ENCODE measurements around the gene WWOX. TPM values are rescaled to one million over a fixed set of nuclear protein-coding genes. Genes with fewer than 3 reads are reported as not detected.
"Not testable (repeated sequence)": the region's sequence is repeated elsewhere in the genome, so short reads cannot be mapped to it uniquely, and the experiment has no call there.

The WWOX gene
- total and polyA plus RNA-seq, 2 donors: 15.4 to 23.9 TPM

DNA sequence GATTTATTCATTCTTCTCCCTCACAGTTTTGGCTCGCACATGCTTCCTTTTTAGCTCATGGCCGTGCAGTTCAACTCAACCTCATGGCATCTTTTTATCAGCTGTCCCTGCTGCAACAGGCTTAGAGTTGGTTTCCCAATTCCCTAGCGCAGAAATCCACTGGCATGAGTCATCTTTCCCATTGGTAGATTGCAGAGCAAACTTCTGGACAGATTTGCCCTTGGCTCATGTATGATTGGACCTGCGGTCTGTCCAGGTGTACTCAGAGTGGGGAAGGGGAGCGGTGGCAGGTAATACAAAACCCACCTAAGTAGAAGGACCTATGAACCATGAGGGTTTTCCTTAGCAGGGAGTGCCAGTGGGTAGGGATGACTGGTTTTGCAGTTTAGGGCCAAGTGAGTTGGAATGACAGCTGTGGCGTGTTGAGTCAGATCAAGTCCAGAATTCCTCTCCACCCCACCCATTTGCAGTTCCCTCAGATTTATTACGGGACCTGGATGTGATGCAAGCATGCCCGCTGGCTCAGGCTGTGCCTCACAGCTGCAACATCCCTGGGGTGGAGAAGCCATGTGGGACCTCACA lies 584.7 kb downstream of the WWOX start:
- H3K4me1 ChIP-seq (ENCODE audit: control insufficient read depth in 2 of 2, insufficient read depth in 2 of 2, low read length in 2 of 2): no peaks in the 10 kb centered on the region
- WGBS: 92% methylated on average over 8 of the region's 8 CpGs
- no peak overlapping the region for H3K4me3 ChIP-seq (ENCODE audit: low read length in 2 of 2)
- no peak for DNase-seq (ENCODE audit: low read depth in 6 of 9, low spot score in 9 of 9)
- no peaks in the 10 kb centered on the region for H3K27me3 ChIP-seq (ENCODE audit: control insufficient read depth in 2 of 2, insufficient read depth in 1 of 2, low read length in 1 of 2)
- no peaks in the 10 kb centered on the region for H3K9me3 ChIP-seq (ENCODE audit: control insufficient read depth in 2 of 2, insufficient read depth in 1 of 2, low read length in 1 of 2)
- no peaks in the 10 kb centered on the region for H3K36me3 ChIP-seq (ENCODE audit: control insufficient read depth in 2 of 2, insufficient read depth in 2 of 2, low read length in 1 of 2)
- H3K27ac ChIP-seq (ENCODE audit: low read depth in 1 of 2, low read length in 1 of 2): no peak overlapping the region

DNA sequence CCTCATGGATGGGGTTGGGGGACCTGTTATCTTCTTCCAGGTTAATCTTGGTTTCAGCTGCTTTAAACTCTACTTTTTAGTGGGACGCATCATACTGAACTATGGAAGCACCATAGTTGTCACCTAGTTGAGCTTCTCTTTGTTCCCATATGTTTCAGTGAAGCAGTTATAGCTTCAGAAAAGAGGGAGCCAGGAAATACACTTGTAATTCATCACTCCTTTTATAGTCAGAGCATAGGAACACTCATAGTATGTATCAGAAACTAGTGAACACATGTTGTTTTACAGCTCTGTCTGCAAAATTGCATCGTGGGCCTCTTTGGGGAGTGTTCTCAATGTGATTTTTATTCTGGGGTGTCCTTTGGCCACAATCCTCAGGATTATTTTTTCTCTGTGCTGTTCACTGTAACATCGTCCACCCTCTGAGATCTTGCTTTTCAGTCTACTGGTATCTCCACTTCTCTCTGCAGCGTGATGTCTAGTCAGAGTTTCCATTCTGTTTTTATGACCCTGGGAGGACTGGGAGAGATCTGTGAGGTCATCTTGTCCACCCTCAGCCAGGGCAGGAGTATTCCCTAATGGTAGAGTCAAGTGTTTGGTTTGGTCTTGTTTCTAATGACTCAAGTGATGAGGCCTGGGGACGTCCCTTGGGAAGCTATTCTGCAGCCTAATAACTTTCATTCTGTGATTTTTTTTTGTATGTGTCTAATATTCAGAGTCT lies 585.4 kb downstream of the WWOX start:
- WGBS: 95% methylated on average over 5 of the region's 5 CpGs
- no peaks in the 10 kb centered on the region for H3K9me3 ChIP-seq (ENCODE audit: control insufficient read depth in 2 of 2, insufficient read depth in 1 of 2, low read length in 1 of 2)
- H3K4me3 ChIP-seq (ENCODE audit: low read length in 2 of 2): no peak overlapping the region
- H3K4me1 ChIP-seq (ENCODE audit: control insufficient read depth in 2 of 2, insufficient read depth in 2 of 2, low read length in 2 of 2): no peaks in the 10 kb centered on the region
- H3K27me3 ChIP-seq (ENCODE audit: control insufficient read depth in 2 of 2, insufficient read depth in 1 of 2, low read length in 1 of 2): no peaks in the 10 kb centered on the region
- no peak for DNase-seq (ENCODE audit: low read depth in 6 of 9, low spot score in 9 of 9)
- H3K27ac ChIP-seq (ENCODE audit: low read depth in 1 of 2, low read length in 1 of 2): no peak overlapping the region
- no peaks in the 10 kb centered on the region for H3K36me3 ChIP-seq (ENCODE audit: control insufficient read depth in 2 of 2, insufficient read depth in 2 of 2, low read length in 1 of 2)

DNA sequence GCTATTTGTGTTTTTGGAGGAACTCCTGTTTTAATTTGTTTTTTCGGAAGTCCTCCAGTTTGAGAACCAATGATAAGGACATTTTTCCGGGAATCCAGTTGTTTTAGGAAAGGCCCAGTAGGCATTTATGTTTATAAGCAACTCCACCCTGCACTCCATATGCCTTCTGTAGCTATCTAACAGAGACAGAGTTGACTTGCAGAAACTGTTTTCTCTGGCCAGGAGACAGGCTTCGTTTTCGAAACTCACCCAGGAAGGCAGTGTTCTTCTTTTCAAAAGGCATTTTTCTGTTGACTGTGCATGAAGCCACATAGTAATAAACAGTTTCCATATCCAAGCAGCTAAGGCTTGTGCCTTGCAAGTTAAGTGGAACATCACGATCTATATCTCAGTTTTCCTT lies 587.1 kb downstream of the WWOX start:
- H3K27me3 ChIP-seq (ENCODE audit: control insufficient read depth in 2 of 2, insufficient read depth in 1 of 2, low read length in 1 of 2): no peaks in the 10 kb centered on the region
- H3K36me3 ChIP-seq (ENCODE audit: control insufficient read depth in 2 of 2, insufficient read depth in 2 of 2, low read length in 1 of 2): no peaks in the 10 kb centered on the region
- no peak for DNase-seq (ENCODE audit: low read depth in 6 of 9, low spot score in 9 of 9)
- H3K4me3 ChIP-seq (ENCODE audit: low read length in 2 of 2): no peak overlapping the region
- H3K27ac ChIP-seq (ENCODE audit: low read depth in 1 of 2, low read length in 1 of 2): no peak overlapping the region
- no peaks in the 10 kb centered on the region for H3K9me3 ChIP-seq (ENCODE audit: control insufficient read depth in 2 of 2, insufficient read depth in 1 of 2, low read length in 1 of 2)
- WGBS: 89% methylated on average over 5 of the region's 5 CpGs
- no peaks in the 10 kb centered on the region for H3K4me1 ChIP-seq (ENCODE audit: control insufficient read depth in 2 of 2, insufficient read depth in 2 of 2, low read length in 2 of 2)

DNA sequence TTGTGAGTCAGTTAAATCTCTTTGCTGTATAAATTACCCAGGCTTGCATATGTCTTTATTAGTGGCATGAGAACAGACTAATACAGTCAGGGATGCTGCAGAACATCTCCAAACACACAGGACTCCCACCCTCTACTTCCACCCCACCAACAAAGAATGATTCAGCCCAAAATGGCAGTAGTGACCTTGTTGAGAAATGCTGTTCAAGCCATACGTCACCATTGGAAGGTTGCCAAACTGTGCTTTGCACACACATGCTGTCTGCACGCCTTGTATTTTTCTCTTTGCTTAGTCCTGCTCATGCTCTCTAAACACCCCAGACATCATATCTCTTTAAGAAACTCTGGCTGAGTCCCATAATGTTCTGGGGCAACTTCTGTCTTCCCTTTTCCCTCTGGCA lies 589.6 kb downstream of the WWOX start:
- H3K9me3 ChIP-seq (ENCODE audit: control insufficient read depth in 2 of 2, insufficient read depth in 1 of 2, low read length in 1 of 2): no peaks in the 10 kb centered on the region
- H3K36me3 ChIP-seq (ENCODE audit: control insufficient read depth in 2 of 2, insufficient read depth in 2 of 2, low read length in 1 of 2): no peaks in the 10 kb centered on the region
- WGBS: 64% methylated on average over 2 of the region's 2 CpGs
- no peaks in the 10 kb centered on the region for H3K27me3 ChIP-seq (ENCODE audit: control insufficient read depth in 2 of 2, insufficient read depth in 1 of 2, low read length in 1 of 2)
- no peak for DNase-seq (ENCODE audit: low read depth in 6 of 9, low spot score in 9 of 9)
- no peak overlapping the region for H3K27ac ChIP-seq (ENCODE audit: low read depth in 1 of 2, low read length in 1 of 2)
- no peaks in the 10 kb centered on the region for H3K4me1 ChIP-seq (ENCODE audit: control insufficient read depth in 2 of 2, insufficient read depth in 2 of 2, low read length in 2 of 2)
- H3K4me3 ChIP-seq (ENCODE audit: low read length in 2 of 2): no peak overlapping the region

DNA sequence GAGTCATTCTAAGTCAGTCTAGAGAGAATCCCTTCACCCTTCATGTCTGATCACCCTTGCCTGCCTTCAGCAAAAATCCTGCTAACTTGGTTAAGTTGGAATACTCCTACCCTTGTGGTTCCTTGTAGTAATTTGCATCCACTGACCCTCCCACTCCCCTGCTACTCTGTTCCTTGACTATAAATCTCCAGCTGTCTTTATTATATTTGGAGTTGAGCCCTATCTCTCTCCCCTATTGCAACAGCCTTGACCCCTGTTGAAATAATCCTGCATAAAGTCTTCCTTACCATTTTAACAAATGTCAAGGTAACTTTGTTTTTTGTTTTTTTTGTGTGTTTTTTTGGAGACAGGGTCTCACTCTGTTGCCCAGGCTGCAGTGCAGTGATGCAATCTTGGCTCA lies 590.1 kb downstream of the WWOX start:
- Histone ChIP-seq H3K4me3 (ENCODE audit: low read length in 2 of 2) (no peak overlapping the region), H3K36me3 (ENCODE audit: control insufficient read depth in 2 of 2, insufficient read depth in 2 of 2, low read length in 1 of 2) (no peaks in the 10 kb centered on the region), H3K9me3 (ENCODE audit: control insufficient read depth in 2 of 2, insufficient read depth in 1 of 2, low read length in 1 of 2) (no peaks in the 10 kb centered on the region), H3K27ac (ENCODE audit: low read depth in 1 of 2, low read length in 1 of 2) (no peak overlapping the region), H3K4me1 (ENCODE audit: control insufficient read depth in 2 of 2, insufficient read depth in 2 of 2, low read length in 2 of 2) (no peaks in the 10 kb centered on the region), H3K27me3 (ENCODE audit: control insufficient read depth in 2 of 2, insufficient read depth in 1 of 2, low read length in 1 of 2) (no peaks in the 10 kb centered on the region)
- DNase-seq (ENCODE audit: low read depth in 6 of 9, low spot score in 9 of 9): no peak

DNA sequence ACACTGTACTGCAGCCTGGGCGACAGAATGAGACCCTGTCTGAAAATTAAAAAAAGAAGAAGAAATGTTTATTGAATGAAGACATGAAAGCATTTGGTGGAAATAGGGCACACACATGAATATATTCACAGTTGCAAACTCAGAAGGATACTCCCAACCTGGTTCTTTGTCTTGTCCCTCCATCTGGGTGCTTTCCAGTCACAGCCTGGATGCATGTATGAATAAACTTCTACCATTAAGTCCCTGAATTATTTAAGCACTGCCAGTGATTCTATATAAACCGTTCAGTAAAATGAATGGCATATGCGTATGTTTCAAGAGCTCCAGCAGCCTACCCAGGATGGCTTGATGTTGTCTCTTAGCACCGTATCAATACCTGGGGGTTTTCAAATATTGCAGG lies 591.1 kb downstream of the WWOX start:
- no peak overlapping the region for H3K27ac ChIP-seq (ENCODE audit: low read depth in 1 of 2, low read length in 1 of 2)
- no peak overlapping the region for H3K4me3 ChIP-seq (ENCODE audit: low read length in 2 of 2)
- no peaks in the 10 kb centered on the region for H3K4me1 ChIP-seq (ENCODE audit: control insufficient read depth in 2 of 2, insufficient read depth in 2 of 2, low read length in 2 of 2)
- no peak for DNase-seq (ENCODE audit: low read depth in 6 of 9, low spot score in 9 of 9)
- H3K27me3 ChIP-seq (ENCODE audit: control insufficient read depth in 2 of 2, insufficient read depth in 1 of 2, low read length in 1 of 2): no peaks in the 10 kb centered on the region
- 98% methylated on average over 4 of the region's 4 CpGs for WGBS
- H3K36me3 ChIP-seq (ENCODE audit: control insufficient read depth in 2 of 2, insufficient read depth in 2 of 2, low read length in 1 of 2): no peaks in the 10 kb centered on the region
- H3K9me3 ChIP-seq (ENCODE audit: control insufficient read depth in 2 of 2, insufficient read depth in 1 of 2, low read length in 1 of 2): no peaks in the 10 kb centered on the region

DNA sequence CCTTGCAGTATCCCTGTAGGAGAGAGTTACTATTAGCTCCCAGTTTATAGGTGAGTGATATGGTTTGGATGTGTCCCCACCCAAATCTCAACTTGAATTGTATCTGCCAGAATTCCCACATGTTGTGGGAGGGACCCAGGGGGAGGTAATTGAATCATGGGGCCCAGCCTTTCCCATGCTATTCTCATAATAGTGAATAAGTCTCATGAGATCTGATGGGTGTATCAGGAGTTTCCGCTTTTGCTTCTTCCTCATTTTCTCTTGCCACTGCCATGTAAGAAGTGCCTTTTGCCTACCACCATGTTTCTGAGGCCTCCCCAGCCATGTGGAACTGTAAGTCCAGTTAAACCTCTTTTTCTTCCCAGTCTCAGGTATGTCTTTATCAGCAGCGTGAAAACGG lies 592.3 kb downstream of the WWOX start:
- H3K9me3 ChIP-seq (ENCODE audit: control insufficient read depth in 2 of 2, insufficient read depth in 1 of 2, low read length in 1 of 2); H3K36me3 ChIP-seq (ENCODE audit: control insufficient read depth in 2 of 2, insufficient read depth in 2 of 2, low read length in 1 of 2); DNase-seq (ENCODE audit: low read depth in 6 of 9, low spot score in 9 of 9); H3K4me1 ChIP-seq (ENCODE audit: control insufficient read depth in 2 of 2, insufficient read depth in 2 of 2, low read length in 2 of 2); H3K27me3 ChIP-seq (ENCODE audit: control insufficient read depth in 2 of 2, insufficient read depth in 1 of 2, low read length in 1 of 2); H3K27ac ChIP-seq (ENCODE audit: low read depth in 1 of 2, low read length in 1 of 2); H3K4me3 ChIP-seq (ENCODE audit: low read length in 2 of 2): not testable (repeated sequence)
- WGBS: 82% methylated on average over 3 of the region's 3 CpGs

DNA sequence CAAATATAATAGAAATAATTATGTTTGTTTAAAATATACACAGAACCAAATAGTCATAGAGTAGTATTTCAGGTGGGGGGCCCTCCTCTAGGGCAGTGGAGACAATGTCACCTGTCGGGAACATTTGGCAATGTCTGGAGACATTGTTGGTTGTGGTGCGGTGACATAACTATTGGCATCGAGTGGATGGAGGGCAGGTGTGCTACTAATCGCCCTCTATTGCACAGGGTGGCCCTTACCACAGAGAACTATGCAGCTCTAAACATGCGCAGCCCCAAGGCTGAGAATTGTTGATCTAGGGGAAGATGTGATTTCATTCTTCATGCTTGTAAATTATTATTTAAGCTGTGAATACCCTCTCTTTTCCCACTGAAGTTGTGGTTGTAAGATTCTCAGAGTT lies 594.0 kb downstream of the WWOX start:
- Histone ChIP-seq H3K4me1 (ENCODE audit: control insufficient read depth in 2 of 2, insufficient read depth in 2 of 2, low read length in 2 of 2) (no peaks in the 10 kb centered on the region), H3K27me3 (ENCODE audit: control insufficient read depth in 2 of 2, insufficient read depth in 1 of 2, low read length in 1 of 2) (no peaks in the 10 kb centered on the region), H3K36me3 (ENCODE audit: control insufficient read depth in 2 of 2, insufficient read depth in 2 of 2, low read length in 1 of 2) (no peaks in the 10 kb centered on the region), H3K27ac (ENCODE audit: low read depth in 1 of 2, low read length in 1 of 2) (no peak overlapping the region), H3K9me3 (ENCODE audit: control insufficient read depth in 2 of 2, insufficient read depth in 1 of 2, low read length in 1 of 2) (no peaks in the 10 kb centered on the region), H3K4me3 (ENCODE audit: low read length in 2 of 2) (no peak overlapping the region)
- DNase-seq (ENCODE audit: low read depth in 6 of 9, low spot score in 9 of 9): no peak
- 98% methylated on average over 5 of the region's 5 CpGs for WGBS

DNA sequence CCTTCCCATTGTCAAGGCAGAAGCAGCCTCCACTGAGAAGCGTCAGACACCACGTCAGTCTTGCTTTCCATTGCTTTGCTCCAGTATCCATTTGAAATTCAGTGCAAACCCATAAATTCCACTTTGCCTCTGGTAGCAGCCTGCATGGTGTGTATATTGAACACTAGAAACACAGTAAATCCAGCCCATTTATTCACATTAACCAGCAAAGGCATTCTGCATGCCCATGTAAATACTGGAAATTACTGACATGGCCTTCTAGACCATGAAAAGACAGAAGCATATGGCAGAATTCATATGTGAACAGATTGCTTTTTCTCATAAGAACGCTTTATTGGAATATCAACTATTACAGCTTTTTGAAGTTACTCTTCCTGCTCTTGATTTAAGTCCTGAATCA lies 595.0 kb downstream of the WWOX start:
- no peak for DNase-seq (ENCODE audit: low read depth in 6 of 9, low spot score in 9 of 9)
- 98% methylated on average over 3 of the region's 3 CpGs for WGBS
- H3K9me3 ChIP-seq (ENCODE audit: control insufficient read depth in 2 of 2, insufficient read depth in 1 of 2, low read length in 1 of 2): no peaks in the 10 kb centered on the region
- H3K27ac ChIP-seq (ENCODE audit: low read depth in 1 of 2, low read length in 1 of 2): no peak overlapping the region
- no peaks in the 10 kb centered on the region for H3K4me1 ChIP-seq (ENCODE audit: control insufficient read depth in 2 of 2, insufficient read depth in 2 of 2, low read length in 2 of 2)
- no peak overlapping the region for H3K4me3 ChIP-seq (ENCODE audit: low read length in 2 of 2)
- no peaks in the 10 kb centered on the region for H3K36me3 ChIP-seq (ENCODE audit: control insufficient read depth in 2 of 2, insufficient read depth in 2 of 2, low read length in 1 of 2)
- no peaks in the 10 kb centered on the region for H3K27me3 ChIP-seq (ENCODE audit: control insufficient read depth in 2 of 2, insufficient read depth in 1 of 2, low read length in 1 of 2)
